ENCODE results near the gene ZNF618.

The ZNF618 gene

DNA sequence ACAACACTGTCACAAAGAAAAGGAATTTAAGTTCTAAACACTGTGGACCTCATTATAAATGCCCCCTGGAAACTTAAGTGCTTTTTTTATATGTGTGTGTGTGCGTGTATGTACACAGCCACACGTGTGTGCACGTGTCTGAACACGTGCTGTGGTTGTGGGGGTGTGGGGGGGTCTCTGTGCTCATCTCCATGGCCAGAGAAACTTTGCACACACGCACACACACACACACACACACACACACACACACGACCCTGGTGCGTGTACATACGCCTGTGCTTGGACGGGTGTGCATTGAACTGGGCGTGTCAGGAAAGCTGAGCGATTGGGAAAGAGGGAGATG lies 174.1 kb downstream of the ZNF618 start:
- H3K4me3 ChIP-seq (ENCODE audit: low read length), result no peak overlapping the region
- no peak for TF ChIP-seq CTCF (conservative IDR thresholded peaks at IDR 0.05; ENCODE audit: low read length)
- no peak for DNase-seq (ENCODE audit: low read depth)

- H3K4me3 ChIP-seq (ENCODE audit: low read length), result no peak overlapping the region
- no peak for DNase-seq (ENCODE audit: low read depth)
- TF ChIP-seq CTCF (conservative IDR thresholded peaks at IDR 0.05; ENCODE audit: low read length), result no peak
Observed at GRCh38 chr9:114050646-114051045, 174.5 kb downstream of the ZNF618 start.

DNA sequence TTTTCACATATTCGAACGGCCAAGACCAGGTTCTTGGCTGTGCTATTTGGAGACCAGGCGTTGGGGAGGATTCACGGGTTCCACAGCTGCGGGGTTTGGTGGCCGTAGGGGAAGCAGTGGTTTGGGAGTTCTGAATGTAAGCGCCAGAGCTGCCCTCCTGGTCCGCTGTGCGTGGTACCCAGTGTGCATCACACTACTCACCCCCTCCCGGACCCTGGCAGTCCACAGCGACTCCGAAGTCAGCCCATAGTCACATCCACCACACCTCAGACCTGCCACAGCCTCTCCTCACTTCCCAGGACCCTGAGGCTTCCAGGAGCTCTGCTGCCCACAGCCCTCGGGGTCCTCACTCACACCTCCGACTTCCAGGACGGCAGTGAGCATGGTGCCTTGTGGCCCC lies 175.2 kb downstream of the ZNF618 start:
- DNase-seq (ENCODE audit: low read depth), result no peak
- no peak overlapping the region for H3K4me3 ChIP-seq (ENCODE audit: low read length)
- TF ChIP-seq CTCF (conservative IDR thresholded peaks at IDR 0.05; ENCODE audit: low read length), result no peak

- no peak for DNase-seq (ENCODE audit: low read depth)
- no peak for TF ChIP-seq CTCF (conservative IDR thresholded peaks at IDR 0.05; ENCODE audit: low read length)
Observed at GRCh38 chr9:114051706-114052105, 175.6 kb downstream of the ZNF618 start.

GRCh38 chr9:114053246-114054005 lies 177.3 kb downstream of the ZNF618 start:
- no peak overlapping the region for H3K4me3 ChIP-seq (ENCODE audit: low read length)
- DNase-seq (ENCODE audit: low read depth), result no peak
- TF ChIP-seq CTCF (conservative IDR thresholded peaks at IDR 0.05; ENCODE audit: low read length), result no peak

More at GRCh38 chr9:114051706-114052105, 175.6 kb downstream of the ZNF618 start:
- H3K4me3 ChIP-seq (ENCODE audit: low read length), result no peak overlapping the region

GRCh38 chr9:114054191-114054690 lies 178.1 kb downstream of the ZNF618 start:
- DNase-seq (ENCODE audit: low read depth), result no peak
- TF ChIP-seq CTCF (conservative IDR thresholded peaks at IDR 0.05; ENCODE audit: low read length), result no peak
- H3K4me3 ChIP-seq (ENCODE audit: low read length), result no peak overlapping the region

DNA sequence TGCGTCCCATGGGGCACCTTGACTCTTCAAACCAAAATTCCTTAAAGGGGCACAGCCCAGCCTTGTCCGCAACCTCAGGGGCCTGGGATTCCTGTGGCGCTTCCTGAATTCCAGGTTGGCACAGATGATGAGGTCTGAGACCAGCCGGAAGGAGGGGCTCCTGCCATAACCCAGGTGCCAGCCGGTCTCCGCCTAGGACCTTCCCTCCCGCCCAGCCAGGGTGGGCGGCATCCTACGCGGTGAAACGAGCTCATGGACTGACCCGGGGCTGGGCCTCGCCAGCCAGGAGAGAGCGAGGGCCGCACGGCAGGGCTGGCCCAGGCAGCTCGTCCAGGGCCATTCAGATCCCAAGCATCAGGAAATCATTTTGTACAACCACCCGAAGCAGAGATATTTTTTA lies 179.0 kb downstream of the ZNF618 start:
- no peak for DNase-seq (ENCODE audit: low read depth)
- TF ChIP-seq CTCF (conservative IDR thresholded peaks at IDR 0.05; ENCODE audit: low read length), result no peak
- H3K4me3 ChIP-seq (ENCODE audit: low read length), result no peak overlapping the region
